HG02970 (cell line): ENCODE results near the gene MKNK1.

Experiments
- ATAC-seq: cut with Tn5 transposase; IDR thresholded peaks from one replicate; pipeline ENCODE4 v1.9.1; 2021; ENCODE audit warnings: mild to moderate bottlenecking, moderate library complexity, moderate number of reproducible peaks; ENCODE audit not compliant: unreplicated experiment, low FRiP score

MKNK1 gene

GRCh38 chr1:46510341-46510997 is 93.6 kb downstream of the MKNK1 start:
- no peak for ATAC-seq

- ATAC-seq, result no peak
Measured at GRCh38 chr1:46508757-46509156, 95.3 kb downstream of the MKNK1 start.
